ENCODE measurements around the gene NLRC5. TPM values are rescaled to one million over a fixed set of nuclear protein-coding genes. Genes with fewer than 3 reads are reported as not detected.

The NLRC5 gene
- total and polyA plus RNA-seq, 4 donors, result 23.9 to 46.4 (median 31.1) TPM

- peaks cover 0 to 26% (median 0%) of the 10 kb centered on the region in 4 donors for H3K36me3 ChIP-seq (ENCODE audit: control insufficient read depth in 4 of 4, insufficient read depth in 4 of 4, low read length in 4 of 4)
- DNase-seq, result no peak
- ATAC-seq (ENCODE audit: insufficient read depth, low FRiP score), result no peak
Measured at GRCh38 chr16:57072616-57073275, 83.4 kb downstream of the NLRC5 start.

GRCh38 chr16:57077714-57078113 is 88.4 kb downstream of the NLRC5 start:
- peaks cover 0 to 40% (median 0%) of the 10 kb centered on the region in 4 donors for H3K36me3 ChIP-seq (ENCODE audit: control insufficient read depth in 4 of 4, insufficient read depth in 4 of 4, low read length in 4 of 4)

More at GRCh38 chr16:57072616-57073275, 83.4 kb downstream of the NLRC5 start:
- Histone ChIP-seq H3K27ac (ENCODE audit: low read depth in 1 of 2, low read length in 1 of 2) (no peak overlapping the region), H3K9ac (ENCODE audit: insufficient read depth in 1 of 2, low read length in 2 of 2) (no peak overlapping the region), H3K27me3 (ENCODE audit: control insufficient read depth in 3 of 3, insufficient read depth in 3 of 3, low read length in 2 of 3) (no peaks in the 10 kb centered on the region), H3K9me3 (ENCODE audit: control insufficient read depth in 4 of 4, insufficient read depth in 3 of 4, low read length in 3 of 4) (no peaks in the 10 kb centered on the region), H3K4me3 (no peak overlapping the region), H3K4me1 (ENCODE audit: control insufficient read depth in 5 of 5, insufficient read depth in 5 of 5, low read length in 5 of 5) (no peaks in the 10 kb centered on the region)
- TF ChIP-seq CTCF (IDR thresholded peaks at IDR 0.05; ENCODE audit: control extremely low read depth, extremely low read depth), result no peak
- WGBS, 2 donors, result 73 to 76% methylated on average over 8 of the region's 8 CpGs

GRCh38 chr16:57081744-57082143 is 92.4 kb downstream of the NLRC5 start:
- H3K9ac ChIP-seq (ENCODE audit: insufficient read depth in 1 of 2, low read length in 2 of 2), result no peak overlapping the region
- H3K4me1 ChIP-seq (ENCODE audit: control insufficient read depth in 5 of 5, insufficient read depth in 5 of 5, low read length in 5 of 5), result peaks cover 0 to 2% (median 0%) of the 10 kb centered on the region in 5 donors
- TF ChIP-seq CTCF (IDR thresholded peaks at IDR 0.05; ENCODE audit: control extremely low read depth, extremely low read depth), result no peak
- peaks cover 0 to 30% (median 0%) of the 10 kb centered on the region in 4 donors for H3K36me3 ChIP-seq (ENCODE audit: control insufficient read depth in 4 of 4, insufficient read depth in 4 of 4, low read length in 4 of 4)
- no peak overlapping the region for H3K27ac ChIP-seq (ENCODE audit: low read depth in 1 of 2, low read length in 1 of 2)
- no peaks in the 10 kb centered on the region for H3K27me3 ChIP-seq (ENCODE audit: control insufficient read depth in 3 of 3, insufficient read depth in 3 of 3, low read length in 2 of 3)
- no peaks in the 10 kb centered on the region for H3K9me3 ChIP-seq (ENCODE audit: control insufficient read depth in 4 of 4, insufficient read depth in 3 of 4, low read length in 3 of 4)
- ATAC-seq (ENCODE audit: insufficient read depth, low FRiP score), result no peak
- no peak overlapping the region for H3K4me3 ChIP-seq
- DNase-seq, result no peak

More at GRCh38 chr16:57077714-57078113, 88.4 kb downstream of the NLRC5 start:
- Histone ChIP-seq H3K4me1 (ENCODE audit: control insufficient read depth in 5 of 5, insufficient read depth in 5 of 5, low read length in 5 of 5) (no peaks in the 10 kb centered on the region), H3K9me3 (ENCODE audit: control insufficient read depth in 4 of 4, insufficient read depth in 3 of 4, low read length in 3 of 4) (no peaks in the 10 kb centered on the region), H3K9ac (ENCODE audit: insufficient read depth in 1 of 2, low read length in 2 of 2) (no peak overlapping the region), H3K27me3 (ENCODE audit: control insufficient read depth in 3 of 3, insufficient read depth in 3 of 3, low read length in 2 of 3) (no peaks in the 10 kb centered on the region), H3K27ac (ENCODE audit: low read depth in 1 of 2, low read length in 1 of 2) (no peak overlapping the region), H3K4me3 (no peak overlapping the region)
- no peak for TF ChIP-seq CTCF (IDR thresholded peaks at IDR 0.05; ENCODE audit: control extremely low read depth, extremely low read depth)
- DNase-seq (no peak), ATAC-seq (ENCODE audit: insufficient read depth, low FRiP score) (no peak)
- 88 to 95% methylated on average over 7 of the region's 7 CpGs for WGBS, 2 donors

All from lung (tissue), 12 donors.